ENCODE results near the gene SMYD3.

DNA sequence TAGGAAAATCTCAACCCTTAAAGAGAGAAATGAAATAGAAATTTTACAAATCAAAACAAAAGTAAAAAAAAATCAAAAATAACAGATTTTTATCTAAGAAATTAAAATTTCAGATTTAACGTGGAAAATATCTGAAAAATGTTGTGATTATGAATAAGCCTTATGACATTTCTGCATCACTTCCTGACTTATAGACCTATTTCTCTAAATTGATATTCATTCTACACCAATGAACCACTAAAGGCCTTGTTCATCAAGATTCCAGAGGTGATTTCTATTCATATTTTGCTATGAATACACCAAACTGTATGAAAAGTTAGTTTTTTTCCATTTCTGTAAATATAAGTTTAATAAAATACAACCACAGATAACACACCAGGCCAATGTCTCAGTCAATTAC, 261.5 kb downstream of the SMYD3 start:
- TF ChIP-seq, protein P1, sequence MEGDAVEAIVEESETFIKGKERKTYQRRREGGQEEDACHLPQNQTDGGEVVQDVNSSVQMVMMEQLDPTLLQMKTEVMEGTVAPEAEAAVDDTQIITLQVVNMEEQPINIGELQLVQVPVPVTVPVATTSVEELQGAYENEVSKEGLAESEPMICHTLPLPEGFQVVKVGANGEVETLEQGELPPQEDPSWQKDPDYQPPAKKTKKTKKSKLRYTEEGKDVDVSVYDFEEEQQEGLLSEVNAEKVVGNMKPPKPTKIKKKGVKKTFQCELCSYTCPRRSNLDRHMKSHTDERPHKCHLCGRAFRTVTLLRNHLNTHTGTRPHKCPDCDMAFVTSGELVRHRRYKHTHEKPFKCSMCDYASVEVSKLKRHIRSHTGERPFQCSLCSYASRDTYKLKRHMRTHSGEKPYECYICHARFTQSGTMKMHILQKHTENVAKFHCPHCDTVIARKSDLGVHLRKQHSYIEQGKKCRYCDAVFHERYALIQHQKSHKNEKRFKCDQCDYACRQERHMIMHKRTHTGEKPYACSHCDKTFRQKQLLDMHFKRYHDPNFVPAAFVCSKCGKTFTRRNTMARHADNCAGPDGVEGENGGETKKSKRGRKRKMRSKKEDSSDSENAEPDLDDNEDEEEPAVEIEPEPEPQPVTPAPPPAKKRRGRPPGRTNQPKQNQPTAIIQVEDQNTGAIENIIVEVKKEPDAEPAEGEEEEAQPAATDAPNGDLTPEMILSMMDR (IDR thresholded peaks at IDR 0.05) = no peak
- TF ChIP-seq POLR2A (IDR thresholded peaks at IDR 0.05) (no peak), EP300 (IDR thresholded peaks at IDR 0.05) (no peak)

Measured in gastroesophageal sphincter (tissue), 3 donors.